ENCODE results near the gene FTHL17. TPM values are rescaled to one million over a fixed set of nuclear protein-coding genes. Genes with fewer than 3 reads are reported as not detected.

FTHL17 gene
- total and polyA plus RNA-seq, 2 experiments from 2014 or later: not detected

GRCh38 chrX:31039327-31039711 is 32.5 kb downstream of the FTHL17 start:
- WGBS (ENCODE audit: low lambda C conversion rate, missing lambda C conversion rate): 72% methylated on average over 3 of the region's 3 CpGs
- no peaks in the 10 kb centered on the region for H3K4me1 ChIP-seq (ENCODE audit: insufficient read depth)

GRCh38 chrX:31038575-31039326 is 33.1 kb downstream of the FTHL17 start:
- peak; percentile 56 for DNase-seq (ENCODE audit: low spot score)
- Histone ChIP-seq H3K4me3 (no peak overlapping the region), H3K79me2 (no peaks in the 10 kb centered on the region), H3K9me3 (ENCODE audit: low read depth) (no peaks in the 10 kb centered on the region), H3K27ac (no peak overlapping the region), H3K36me3 (replicated peaks; ENCODE audit: insufficient read depth, low read depth) (no peaks in the 10 kb centered on the region), H3K4me1 (ENCODE audit: insufficient read depth) (no peaks in the 10 kb centered on the region), H3K27me3 (no peaks in the 10 kb centered on the region), H3K9me2 (replicated peaks; ENCODE audit: insufficient read depth) (no peaks in the 10 kb centered on the region), H2AFZ (no peak overlapping the region), H3K4me2 (no peak overlapping the region), H4K20me1 (ENCODE audit: insufficient read depth, poor library complexity, severe bottlenecking) (no peaks in the 10 kb centered on the region)
- WGBS (ENCODE audit: low lambda C conversion rate, missing lambda C conversion rate): 35% methylated on average over 6 of the region's 6 CpGs
- TF ChIP-seq CTCF (IDR thresholded peaks at IDR 0.05; ENCODE audit: poor library complexity) (peak; percentile 59), EZH2 (IDR thresholded peaks at IDR 0.05; ENCODE audit: borderline replicate concordance) (no peak)

More at GRCh38 chrX:31039327-31039711, 32.5 kb downstream of the FTHL17 start:
- Histone ChIP-seq H3K36me3 (replicated peaks; ENCODE audit: insufficient read depth, low read depth) (no peaks in the 10 kb centered on the region), H3K79me2 (no peaks in the 10 kb centered on the region), H3K9me2 (replicated peaks; ENCODE audit: insufficient read depth) (no peaks in the 10 kb centered on the region), H3K4me2 (no peak overlapping the region), H3K9me3 (ENCODE audit: low read depth) (no peaks in the 10 kb centered on the region), H3K4me3 (no peak overlapping the region), H2AFZ (no peak overlapping the region), H3K27ac (no peak overlapping the region), H4K20me1 (ENCODE audit: insufficient read depth, poor library complexity, severe bottlenecking) (no peaks in the 10 kb centered on the region), H3K27me3 (no peaks in the 10 kb centered on the region)
- TF ChIP-seq EZH2 (IDR thresholded peaks at IDR 0.05; ENCODE audit: borderline replicate concordance): no peak
- TF ChIP-seq EZH2phosphoT487 (IDR thresholded peaks at IDR 0.05; ENCODE audit: low read depth, severe bottlenecking, unreplicated experiment): no peak
- no peak for DNase-seq (ENCODE audit: low spot score)

GRCh38 chrX:31036895-31037294 is 34.9 kb downstream of the FTHL17 start:
- WGBS (ENCODE audit: low lambda C conversion rate, missing lambda C conversion rate): 69% methylated on average over 3 of the region's 3 CpGs
- no peaks in the 10 kb centered on the region for H3K79me2 ChIP-seq
- H4K20me1 ChIP-seq (ENCODE audit: insufficient read depth, poor library complexity, severe bottlenecking): no peaks in the 10 kb centered on the region
- H3K27ac ChIP-seq: no peak overlapping the region
- no peak overlapping the region for H3K4me2 ChIP-seq
- no peak overlapping the region for H3K4me3 ChIP-seq
- DNase-seq (ENCODE audit: low spot score): peak; percentile 55
- H3K27me3 ChIP-seq: no peaks in the 10 kb centered on the region
- TF ChIP-seq EZH2phosphoT487 (IDR thresholded peaks at IDR 0.05; ENCODE audit: low read depth, severe bottlenecking, unreplicated experiment): no peak
- TF ChIP-seq CTCF (IDR thresholded peaks at IDR 0.05; ENCODE audit: poor library complexity): peak; percentile 42
- TF ChIP-seq EZH2 (IDR thresholded peaks at IDR 0.05; ENCODE audit: borderline replicate concordance): no peak
- no peaks in the 10 kb centered on the region for H3K9me3 ChIP-seq (ENCODE audit: low read depth)
- no peak overlapping the region for H2AFZ ChIP-seq
- H3K36me3 ChIP-seq (replicated peaks; ENCODE audit: insufficient read depth, low read depth): no peaks in the 10 kb centered on the region
- H3K4me1 ChIP-seq (ENCODE audit: insufficient read depth): no peaks in the 10 kb centered on the region
- H3K9me2 ChIP-seq (replicated peaks; ENCODE audit: insufficient read depth): no peaks in the 10 kb centered on the region

GRCh38 chrX:31027351-31027750 is 44.5 kb downstream of the FTHL17 start:
- H3K9me2 ChIP-seq (replicated peaks; ENCODE audit: insufficient read depth): no peaks in the 10 kb centered on the region

More at GRCh38 chrX:31027351-31027750, 44.5 kb downstream of the FTHL17 start:
- no peak overlapping the region for H2AFZ ChIP-seq
- no peaks in the 10 kb centered on the region for H4K20me1 ChIP-seq (ENCODE audit: insufficient read depth, poor library complexity, severe bottlenecking)
- no peaks in the 10 kb centered on the region for H3K4me1 ChIP-seq (ENCODE audit: insufficient read depth)
- DNase-seq (ENCODE audit: low spot score): no peak
- H3K36me3 ChIP-seq (replicated peaks; ENCODE audit: insufficient read depth, low read depth): no peaks in the 10 kb centered on the region
- no peak overlapping the region for H3K4me3 ChIP-seq
- no peaks in the 10 kb centered on the region for H3K79me2 ChIP-seq
- H3K9me3 ChIP-seq (ENCODE audit: low read depth): no peaks in the 10 kb centered on the region
- H3K27ac ChIP-seq: no peak overlapping the region
- TF ChIP-seq EZH2phosphoT487 (IDR thresholded peaks at IDR 0.05; ENCODE audit: low read depth, severe bottlenecking, unreplicated experiment): no peak
- TF ChIP-seq EZH2 (IDR thresholded peaks at IDR 0.05; ENCODE audit: borderline replicate concordance): no peak
- TF ChIP-seq CTCF (IDR thresholded peaks at IDR 0.05; ENCODE audit: poor library complexity): no peak
- H3K27me3 ChIP-seq: no peaks in the 10 kb centered on the region
- H3K4me2 ChIP-seq: no peak overlapping the region
